ENCODE measurements around the gene AATK.

GRCh38 chr17:81142301-81143199 is 23.5 kb downstream of the AATK start:
- TF ChIP-seq CTCF (IDR thresholded peaks at IDR 0.05) (peak; percentile 58 to 82 (median 72)), POLR2A (IDR thresholded peaks at IDR 0.05) (no peak)

Measured in adrenal gland (tissue), 5 donors.